RKO (cell line): ENCODE measurements around the gene HOXD9.

ENCODE experiments used
- DNase-seq: peaks from one replicate; pipeline ENCODE4 v3.0.0-alpha.2; 2016; ENCODE audit warnings: low spot score

HOXD9 gene

GRCh38 chr2:176124110-176124946, 1.8 kb downstream of the HOXD9 start:
- DNase-seq: peak; percentile 3

- DNase-seq: no peak
Observed at GRCh38 chr2:176124947-176125771, 2.6 kb downstream of the HOXD9 start.

- no peak for DNase-seq
Observed at GRCh38 chr2:176125772-176126054, 3.2 kb downstream of the HOXD9 start.

GRCh38 chr2:176126929-176127773, 4.6 kb downstream of the HOXD9 start:
- DNase-seq: peak; percentile 69

GRCh38 chr2:176127774-176128072, 5.2 kb downstream of the HOXD9 start:
- no peak for DNase-seq

GRCh38 chr2:176128172-176128981, 5.9 kb downstream of the HOXD9 start:
- no peak for DNase-seq

GRCh38 chr2:176128982-176129796, 6.7 kb downstream of the HOXD9 start, which contains the start of gene HOXD8:
Gene HOXD8 (plus strand): TSS chr2:176129705. CDS start chr2:176130367, 662 bp downstream.
- DNase-seq: peak; percentile 79

GRCh38 chr2:176129813-176130146, 7.3 kb downstream of the HOXD9 start:
- DNase-seq: peak; percentile 29

- peak; percentile 48 for DNase-seq
Observed at GRCh38 chr2:176130147-176130956, 7.8 kb downstream of the HOXD9 start.

- DNase-seq: peak; percentile 45
Observed at GRCh38 chr2:176130957-176131847, 8.7 kb downstream of the HOXD9 start.

GRCh38 chr2:176131848-176132158, 9.3 kb downstream of the HOXD9 start:
- DNase-seq: no peak

GRCh38 chr2:176132205-176133171, 10.0 kb downstream of the HOXD9 start:
- DNase-seq: no peak

GRCh38 chr2:176133389-176133788, 10.9 kb downstream of the HOXD9 start:
- DNase-seq: no peak

- DNase-seq: no peak
Observed at GRCh38 chr2:176134035-176134434, 11.5 kb downstream of the HOXD9 start.

- peak; percentile 78 for DNase-seq
Observed at GRCh38 chr2:176135035-176135440, 12.5 kb downstream of the HOXD9 start.

- peak; percentile 53 for DNase-seq
Observed at GRCh38 chr2:176136374-176137251, 14.1 kb downstream of the HOXD9 start.

GRCh38 chr2:176137252-176137580, 14.7 kb downstream of the HOXD9 start:
- DNase-seq: no peak
